GM23338 (cell line): ENCODE results near the gene DTD1. TPM values are rescaled to one million over a fixed set of nuclear protein-coding genes. Genes with fewer than 3 reads are reported as not detected.

Experiments
- ATAC-seq: fragments of 200-7000 bp; cut with Tn5 transposase; 3 replicates; pipeline ENCODE4 v1.9.1; 2020
- DNase-seq: peaks from one replicate; pipeline ENCODE4 v3.0.0-alpha.2; 2015; ENCODE audit warnings: low spot score
- H2AFZ ChIP-seq: fragments of 200-600 bp; sonication (generic); 2 replicates; pipeline ENCODE4 v1.8.0; 2016; ENCODE audit warnings: antibody characterized with exemption, mild to moderate bottlenecking, moderate library complexity
- H3F3A ChIP-seq: fragments of 200-600 bp; sonication (generic); replicated peaks from 2 replicates; pipeline ENCODE4 v1.8.0; 2017; ENCODE audit warnings: antibody characterized with exemption, mixed run types, low read depth
- H3K27ac ChIP-seq: fragments of 200-600 bp; sonication (generic); 2 replicates; pipeline ENCODE4 v1.6.1; 2016; ENCODE audit warnings: low read depth
- H3K27me3 ChIP-seq: fragments of 200-600 bp; sonication (generic); 2 replicates; pipeline ENCODE4 v1.8.0; 2016; ENCODE audit warnings: mild to moderate bottlenecking, mixed run types, moderate library complexity; ENCODE audit not compliant: insufficient read depth
- H3K36me3 ChIP-seq: fragments of 200-600 bp; sonication (generic); 2 replicates; pipeline ENCODE4 v1.8.0; 2016; ENCODE audit warnings: mild to moderate bottlenecking; ENCODE audit not compliant: insufficient read depth
- H3K4me1 ChIP-seq: fragments of 200-600 bp; sonication (generic); 2 replicates; pipeline ENCODE4 v1.8.0; 2016; ENCODE audit warnings: mild to moderate bottlenecking, moderate library complexity; ENCODE audit not compliant: insufficient read depth
- H3K4me2 ChIP-seq: fragments of 200-600 bp; sonication (generic); 2 replicates; pipeline ENCODE4 v1.7.1; 2017; ENCODE audit warnings: mixed run types
- H3K4me3 ChIP-seq: fragments of 200-600 bp; sonication (generic); 2 replicates; pipeline ENCODE4 v1.6.1; 2016; ENCODE audit warnings: mixed run types
- H3K79me2 ChIP-seq: fragments of 200-600 bp; sonication (generic); replicated peaks from 2 replicates; pipeline ENCODE4 v1.8.0; 2017; ENCODE audit warnings: mild to moderate bottlenecking; ENCODE audit not compliant: insufficient read depth
- H3K9me2 ChIP-seq: fragments of 200-600 bp; sonication (generic); 2 replicates; pipeline ENCODE4 v1.8.0; 2017; ENCODE audit not compliant: insufficient read depth
- H4K20me1 ChIP-seq: fragments of 200-600 bp; sonication (generic); replicated peaks from 2 replicates; pipeline ENCODE4 v1.8.0; 2017; ENCODE audit warnings: mild to moderate bottlenecking; ENCODE audit not compliant: insufficient read depth
- H3K27ac Mint-ChIP-seq: 2 replicates; pipeline ENCODE4 v1.8.0; 2020; ENCODE audit warnings: inconsistent platforms, mild to moderate bottlenecking, moderate library complexity, mixed read lengths
- H3K27me3 Mint-ChIP-seq: 3 replicates; pipeline ENCODE4 v1.8.0; 2022; ENCODE audit warnings: low read depth, mild to moderate bottlenecking, moderate library complexity, mixed read lengths, inconsistent platforms; ENCODE audit not compliant: insufficient read depth, poor library complexity
- H3K36me3 Mint-ChIP-seq: 3 replicates; pipeline ENCODE4 v1.8.0; 2021; ENCODE audit warnings: low read depth, mild to moderate bottlenecking, inconsistent platforms, moderate library complexity, mixed read lengths
- H3K4me1 Mint-ChIP-seq: 3 replicates; pipeline ENCODE4 v1.8.0; 2020; ENCODE audit warnings: mild to moderate bottlenecking, inconsistent platforms, mixed read lengths
- H3K4me3 Mint-ChIP-seq: 3 replicates; pipeline ENCODE4 v1.8.0; 2021; ENCODE audit warnings: moderate library complexity, mild to moderate bottlenecking, inconsistent platforms, mixed read lengths
- H3K9me3 Mint-ChIP-seq: 3 replicates; pipeline ENCODE4 v1.8.0; 2020; ENCODE audit warnings: moderate library complexity, mild to moderate bottlenecking, inconsistent platforms, mixed read lengths
- CREB1 ChIP-seq: fragments of 250-450 bp; sonication (Bioruptor Pico); IDR thresholded peaks from 2 replicates; pipeline ENCODE4 v1.5.0; 2020; ENCODE audit warnings: low read depth, mild to moderate bottlenecking, moderate library complexity
- EZH2 ChIP-seq: fragments of 200-600 bp; sonication (generic); IDR thresholded peaks from one replicate; pipeline ENCODE4 v1.8.0; 2017; ENCODE audit warnings: antibody characterized with exemption, mild to moderate bottlenecking, low read depth; ENCODE audit not compliant: unreplicated experiment
- EZH2phosphoT487 ChIP-seq: fragments of 200-600 bp; sonication (generic); IDR thresholded peaks from one replicate; pipeline ENCODE4 v1.8.1; 2018; ENCODE audit warnings: antibody characterized with exemption; ENCODE audit not compliant: unreplicated experiment
- JUNB ChIP-seq: IDR thresholded peaks from one replicate; pipeline ENCODE4 v1.6.1; 2016; ENCODE audit warnings: antibody characterized with exemption; ENCODE audit not compliant: unreplicated experiment
- NANOG ChIP-seq: IDR thresholded peaks from 2 replicates; pipeline ENCODE4 v1.6.1; 2016; ENCODE audit warnings: antibody characterized with exemption, borderline replicate concordance
- POLR2AphosphoS5 ChIP-seq: IDR thresholded peaks from 2 replicates; pipeline ENCODE4 v1.6.1; 2016; ENCODE audit warnings: antibody characterized with exemption, low read depth
- REST ChIP-seq: IDR thresholded peaks from one replicate; pipeline ENCODE4 v1.6.1; 2018; ENCODE audit warnings: antibody characterized with exemption; ENCODE audit not compliant: unreplicated experiment
- STAT1 ChIP-seq: IDR thresholded peaks from one replicate; pipeline ENCODE4 v1.6.1; 2016; ENCODE audit warnings: antibody characterized with exemption; ENCODE audit not compliant: unreplicated experiment
- ZNF114 ChIP-seq: fragments of 250-450 bp; sonication (Bioruptor Pico); IDR thresholded peaks from 2 replicates; pipeline ENCODE4 v1.5.0; 2020; ENCODE audit warnings: mild to moderate bottlenecking, moderate library complexity
- ZNF331 ChIP-seq: fragments of 250-450 bp; sonication (Bioruptor Pico); IDR thresholded peaks from 2 replicates; pipeline ENCODE4 v1.5.0; 2020; ENCODE audit warnings: low read depth, mild to moderate bottlenecking, moderate library complexity
- polyA plus RNA-seq: library from polyadenylated mRNA; unstranded; fragments of >200 nt; fragmentation: Nextera tagmentation; extraction: Ambion mirVana; gene quantifications from 2 replicates; pipeline ENCODE4 v1.2.1, GENCODE V29; 2016
- total RNA-seq: library from RNA; depleted of rRNA; stranded (reverse); fragments of >200 nt; shearing (Covaris generic); gene quantifications from 2 replicates; pipeline ENCODE4 v1.2.3, GENCODE V29; 2014
- TF ChIP-seq, protein P1 (sequence below): fragments of 250-450 bp; sonication (Bioruptor Pico); IDR thresholded peaks from 2 replicates; pipeline ENCODE4 v1.5.0; 2020; ENCODE audit warnings: mild to moderate bottlenecking, moderate library complexity
- TF ChIP-seq, protein P2 (sequence below), 2 experiments: fragments of 200-600 bp in 1 of 2; sonication (generic) in 1 of 2; conservative IDR thresholded peaks; 2 replicates each; pipeline versions ENCODE4 v1.5.1 to v1.6.1; 2016 to 2017; ENCODE audit warnings: antibody characterized with exemption in 2 of 2, low read depth in 2 of 2, mild to moderate bottlenecking in 2 of 2, moderate library complexity in 1 of 2
- TF ChIP-seq, protein P3 (sequence below): IDR thresholded peaks from 2 replicates; pipeline ENCODE4 v1.6.1; 2016; ENCODE audit warnings: antibody characterized with exemption

DTD1 gene
- total and polyA plus RNA-seq, 2 experiments from 2014 or later: 69.8 to 74.0 TPM

GRCh38 chr20:18548465-18548864, 39.4 kb upstream of the DTD1 start:
- no peak overlapping the region for H3K27ac Mint-ChIP-seq
- peaks cover 5% of the 10 kb centered on the region; the same call in 1 of the 2 replicates for H4K20me1 ChIP-seq
- no peaks in the 10 kb centered on the region for H3K79me2 ChIP-seq
- peaks cover 41% of the 10 kb centered on the region for H3K36me3 ChIP-seq
- peaks cover 67% of the 10 kb centered on the region for H3K36me3 Mint-ChIP-seq
- H3K4me1 Mint-ChIP-seq: no peaks in the 10 kb centered on the region
- DNase-seq (no peak), ATAC-seq (no peak)
- no peak overlapping the region for H3K27ac ChIP-seq
- TF ChIP-seq STAT1 (no peak), ZNF331 (CRISPR knock-in tag) (no peak), REST (no peak), JUNB (no peak), POLR2AphosphoS5 (no peak), EZH2phosphoT487 (no peak), CREB1 (CRISPR knock-in tag) (no peak), ZNF114 (CRISPR knock-in tag) (no peak), NANOG (no peak), EZH2 (no peak)
- TF ChIP-seq, protein P1, sequence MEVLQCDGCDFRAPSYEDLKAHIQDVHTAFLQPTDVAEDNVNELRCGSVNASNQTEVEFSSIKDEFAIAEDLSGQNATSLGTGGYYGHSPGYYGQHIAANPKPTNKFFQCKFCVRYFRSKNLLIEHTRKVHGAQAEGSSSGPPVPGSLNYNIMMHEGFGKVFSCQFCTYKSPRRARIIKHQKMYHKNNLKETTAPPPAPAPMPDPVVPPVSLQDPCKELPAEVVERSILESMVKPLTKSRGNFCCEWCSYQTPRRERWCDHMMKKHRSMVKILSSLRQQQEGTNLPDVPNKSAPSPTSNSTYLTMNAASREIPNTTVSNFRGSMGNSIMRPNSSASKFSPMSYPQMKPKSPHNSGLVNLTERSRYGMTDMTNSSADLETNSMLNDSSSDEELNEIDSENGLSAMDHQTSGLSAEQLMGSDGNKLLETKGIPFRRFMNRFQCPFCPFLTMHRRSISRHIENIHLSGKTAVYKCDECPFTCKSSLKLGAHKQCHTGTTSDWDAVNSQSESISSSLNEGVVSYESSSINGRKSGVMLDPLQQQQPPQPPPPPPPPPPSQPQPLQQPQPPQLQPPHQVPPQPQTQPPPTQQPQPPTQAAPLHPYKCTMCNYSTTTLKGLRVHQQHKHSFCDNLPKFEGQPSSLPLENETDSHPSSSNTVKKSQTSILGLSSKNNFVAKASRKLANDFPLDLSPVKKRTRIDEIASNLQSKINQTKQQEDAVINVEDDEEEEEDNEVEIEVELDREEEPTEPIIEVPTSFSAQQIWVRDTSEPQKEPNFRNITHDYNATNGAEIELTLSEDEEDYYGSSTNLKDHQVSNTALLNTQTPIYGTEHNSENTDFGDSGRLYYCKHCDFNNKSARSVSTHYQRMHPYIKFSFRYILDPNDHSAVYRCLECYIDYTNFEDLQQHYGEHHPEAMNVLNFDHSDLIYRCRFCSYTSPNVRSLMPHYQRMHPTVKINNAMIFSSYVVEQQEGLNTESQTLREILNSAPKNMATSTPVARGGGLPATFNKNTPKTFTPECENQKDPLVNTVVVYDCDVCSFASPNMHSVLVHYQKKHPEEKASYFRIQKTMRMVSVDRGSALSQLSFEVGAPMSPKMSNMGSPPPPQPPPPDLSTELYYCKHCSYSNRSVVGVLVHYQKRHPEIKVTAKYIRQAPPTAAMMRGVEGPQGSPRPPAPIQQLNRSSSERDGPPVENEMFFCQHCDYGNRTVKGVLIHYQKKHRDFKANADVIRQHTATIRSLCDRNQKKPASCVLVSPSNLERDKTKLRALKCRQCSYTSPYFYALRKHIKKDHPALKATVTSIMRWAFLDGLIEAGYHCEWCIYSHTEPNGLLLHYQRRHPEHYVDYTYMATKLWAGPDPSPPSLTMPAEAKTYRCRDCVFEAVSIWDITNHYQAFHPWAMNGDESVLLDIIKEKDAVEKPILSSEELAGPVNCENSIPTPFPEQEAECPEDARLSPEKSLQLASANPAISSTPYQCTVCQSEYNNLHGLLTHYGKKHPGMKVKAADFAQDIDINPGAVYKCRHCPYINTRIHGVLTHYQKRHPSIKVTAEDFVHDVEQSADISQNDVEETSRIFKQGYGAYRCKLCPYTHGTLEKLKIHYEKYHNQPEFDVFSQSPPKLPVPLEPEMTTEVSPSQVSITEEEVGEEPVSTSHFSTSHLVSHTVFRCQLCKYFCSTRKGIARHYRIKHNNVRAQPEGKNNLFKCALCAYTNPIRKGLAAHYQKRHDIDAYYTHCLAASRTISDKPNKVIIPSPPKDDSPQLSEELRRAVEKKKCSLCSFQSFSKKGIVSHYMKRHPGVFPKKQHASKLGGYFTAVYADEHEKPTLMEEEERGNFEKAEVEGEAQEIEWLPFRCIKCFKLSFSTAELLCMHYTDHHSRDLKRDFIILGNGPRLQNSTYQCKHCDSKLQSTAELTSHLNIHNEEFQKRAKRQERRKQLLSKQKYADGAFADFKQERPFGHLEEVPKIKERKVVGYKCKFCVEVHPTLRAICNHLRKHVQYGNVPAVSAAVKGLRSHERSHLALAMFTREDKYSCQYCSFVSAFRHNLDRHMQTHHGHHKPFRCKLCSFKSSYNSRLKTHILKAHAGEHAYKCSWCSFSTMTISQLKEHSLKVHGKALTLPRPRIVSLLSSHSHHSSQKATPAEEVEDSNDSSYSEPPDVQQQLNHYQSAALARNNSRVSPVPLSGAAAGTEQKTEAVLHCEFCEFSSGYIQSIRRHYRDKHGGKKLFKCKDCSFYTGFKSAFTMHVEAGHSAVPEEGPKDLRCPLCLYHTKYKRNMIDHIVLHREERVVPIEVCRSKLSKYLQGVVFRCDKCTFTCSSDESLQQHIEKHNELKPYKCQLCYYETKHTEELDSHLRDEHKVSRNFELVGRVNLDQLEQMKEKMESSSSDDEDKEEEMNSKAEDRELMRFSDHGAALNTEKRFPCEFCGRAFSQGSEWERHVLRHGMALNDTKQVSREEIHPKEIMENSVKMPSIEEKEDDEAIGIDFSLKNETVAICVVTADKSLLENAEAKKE (CRISPR knock-in tag): no peak
- TF ChIP-seq, protein P2, sequence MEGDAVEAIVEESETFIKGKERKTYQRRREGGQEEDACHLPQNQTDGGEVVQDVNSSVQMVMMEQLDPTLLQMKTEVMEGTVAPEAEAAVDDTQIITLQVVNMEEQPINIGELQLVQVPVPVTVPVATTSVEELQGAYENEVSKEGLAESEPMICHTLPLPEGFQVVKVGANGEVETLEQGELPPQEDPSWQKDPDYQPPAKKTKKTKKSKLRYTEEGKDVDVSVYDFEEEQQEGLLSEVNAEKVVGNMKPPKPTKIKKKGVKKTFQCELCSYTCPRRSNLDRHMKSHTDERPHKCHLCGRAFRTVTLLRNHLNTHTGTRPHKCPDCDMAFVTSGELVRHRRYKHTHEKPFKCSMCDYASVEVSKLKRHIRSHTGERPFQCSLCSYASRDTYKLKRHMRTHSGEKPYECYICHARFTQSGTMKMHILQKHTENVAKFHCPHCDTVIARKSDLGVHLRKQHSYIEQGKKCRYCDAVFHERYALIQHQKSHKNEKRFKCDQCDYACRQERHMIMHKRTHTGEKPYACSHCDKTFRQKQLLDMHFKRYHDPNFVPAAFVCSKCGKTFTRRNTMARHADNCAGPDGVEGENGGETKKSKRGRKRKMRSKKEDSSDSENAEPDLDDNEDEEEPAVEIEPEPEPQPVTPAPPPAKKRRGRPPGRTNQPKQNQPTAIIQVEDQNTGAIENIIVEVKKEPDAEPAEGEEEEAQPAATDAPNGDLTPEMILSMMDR (conservative IDR thresholded peaks at IDR 0.05; ENCODE audit: low read depth in 2 of 2): no peak
- TF ChIP-seq, protein P3, sequence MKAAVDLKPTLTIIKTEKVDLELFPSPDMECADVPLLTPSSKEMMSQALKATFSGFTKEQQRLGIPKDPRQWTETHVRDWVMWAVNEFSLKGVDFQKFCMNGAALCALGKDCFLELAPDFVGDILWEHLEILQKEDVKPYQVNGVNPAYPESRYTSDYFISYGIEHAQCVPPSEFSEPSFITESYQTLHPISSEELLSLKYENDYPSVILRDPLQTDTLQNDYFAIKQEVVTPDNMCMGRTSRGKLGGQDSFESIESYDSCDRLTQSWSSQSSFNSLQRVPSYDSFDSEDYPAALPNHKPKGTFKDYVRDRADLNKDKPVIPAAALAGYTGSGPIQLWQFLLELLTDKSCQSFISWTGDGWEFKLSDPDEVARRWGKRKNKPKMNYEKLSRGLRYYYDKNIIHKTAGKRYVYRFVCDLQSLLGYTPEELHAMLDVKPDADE: no peak
- H3K9me2 ChIP-seq: no peaks in the 10 kb centered on the region
- no peak overlapping the region for H2AFZ ChIP-seq
- H3K4me3 ChIP-seq: no peak overlapping the region
- no peaks in the 10 kb centered on the region for H3K27me3 ChIP-seq
- no peak overlapping the region for H3K4me2 ChIP-seq
- H3K27me3 Mint-ChIP-seq: peaks cover 3% of the 10 kb centered on the region
- no peaks in the 10 kb centered on the region for H3F3A ChIP-seq
- no peaks in the 10 kb centered on the region for H3K4me1 ChIP-seq
- H3K9me3 Mint-ChIP-seq: no peaks in the 10 kb centered on the region
- no peak overlapping the region for H3K4me3 Mint-ChIP-seq
